WTC11 (cell line): ENCODE results near the gene SOX6. TPM values are rescaled to one million over a fixed set of nuclear protein-coding genes. Genes with fewer than 3 reads are reported as not detected.

Source experiments
- ATAC-seq: fragments of 200-7000 bp; cut with Tn5 transposase; 2 replicates; pipeline ENCODE4 v1.10.0; 2021; ENCODE audit warnings: mild to moderate bottlenecking, moderate library complexity
- CTCF ChIA-PET: fragments of 300-600 bp; sonication (Branson Sonifier 250); formaldehyde crosslinking; loops from one replicate; lab custom pipeline; 2021; ENCODE audit warnings: antibody characterized with exemption; lab: Charles Lee
- POLR2A ChIA-PET: fragments of 350-600 bp; sonication (Branson Sonifier 250); formaldehyde crosslinking; loops from one replicate; lab custom pipeline; 2021; ENCODE audit warnings: antibody characterized with exemption; lab: Charles Lee
- DNase-seq: peaks from one replicate; pipeline ENCODE4 v3.0.0; 2021; ENCODE audit warnings: low spot score
- H3K27ac Mint-ChIP-seq: 2 replicates; pipeline ENCODE4 v1.8.0; 2021; ENCODE audit warnings: mixed read lengths
- H3K27me3 Mint-ChIP-seq: 2 replicates; pipeline ENCODE4 v1.8.0; 2021; ENCODE audit warnings: low read depth, mild to moderate bottlenecking, moderate library complexity, mixed read lengths
- H3K36me3 Mint-ChIP-seq: 2 replicates; pipeline ENCODE4 v1.8.0; 2021; ENCODE audit warnings: mixed read lengths
- H3K4me1 Mint-ChIP-seq: 2 replicates; pipeline ENCODE4 v1.8.0; 2022; ENCODE audit warnings: mixed read lengths
- H3K4me3 Mint-ChIP-seq: 2 replicates; pipeline ENCODE4 v1.8.0; 2021; ENCODE audit warnings: mild to moderate bottlenecking, moderate library complexity, mixed read lengths
- H3K9me3 Mint-ChIP-seq: 2 replicates; pipeline ENCODE4 v1.8.0; 2021; ENCODE audit warnings: mixed read lengths
- CDX4 ChIP-seq: fragments of 250-450 bp; sonication (Bioruptor Pico); IDR thresholded peaks from 2 replicates; pipeline ENCODE4 v1.9.0; 2021; ENCODE audit warnings: moderate library complexity, mild to moderate bottlenecking, inconsistent platforms, borderline replicate concordance
- ELF4 ChIP-seq: sonication (generic); formaldehyde crosslinking; IDR thresholded peaks from 2 replicates; pipeline ENCODE4 v1.8.1; 2022; ENCODE audit warnings: low read depth, mild to moderate bottlenecking, moderate library complexity, missing genetic modification reagents
- EMX1 ChIP-seq: fragments of 250-450 bp; sonication (Bioruptor Pico); IDR thresholded peaks from 2 replicates; pipeline ENCODE4 v1.8.0; 2021; ENCODE audit warnings: mild to moderate bottlenecking
- GRHL2 ChIP-seq: fragments of 250-450 bp; sonication (Bioruptor Pico); IDR thresholded peaks from 2 replicates; pipeline ENCODE4 v1.8.0; 2022; ENCODE audit warnings: mild to moderate bottlenecking, moderate library complexity; ENCODE audit not compliant: insufficient replicate concordance, severe bottlenecking
- JUN ChIP-seq: sonication (generic); formaldehyde crosslinking; IDR thresholded peaks from 2 replicates; pipeline ENCODE4 v1.8.0; 2023; ENCODE audit warnings: mild to moderate bottlenecking, missing genetic modification reagents
- MYBL2 ChIP-seq: sonication (generic); formaldehyde crosslinking; IDR thresholded peaks from 2 replicates; pipeline ENCODE4 v1.8.1; 2023; ENCODE audit warnings: mild to moderate bottlenecking, moderate library complexity, missing genetic modification reagents
- NR1H2 ChIP-seq: sonication (generic); formaldehyde crosslinking; IDR thresholded peaks from 2 replicates; pipeline ENCODE4 v1.9.0; 2021; ENCODE audit warnings: mild to moderate bottlenecking, moderate library complexity, missing genetic modification reagents
- OVOL2 ChIP-seq: fragments of 250-450 bp; sonication (Bioruptor Pico); IDR thresholded peaks from 2 replicates; pipeline ENCODE4 v1.9.0; 2021; ENCODE audit warnings: mild to moderate bottlenecking, borderline replicate concordance
- PRDM15 ChIP-seq: sonication (generic); formaldehyde crosslinking; IDR thresholded peaks from 2 replicates; pipeline ENCODE4 v1.8.0; 2022; ENCODE audit warnings: missing genetic modification reagents
- SMAD4 ChIP-seq: sonication (generic); formaldehyde crosslinking; IDR thresholded peaks from 2 replicates; pipeline ENCODE4 v1.8.0; 2022; ENCODE audit warnings: mild to moderate bottlenecking, missing genetic modification reagents
- STAT6 ChIP-seq: sonication (generic); formaldehyde crosslinking; conservative IDR thresholded peaks from 2 replicates; pipeline ENCODE4 v1.8.1; 2023; ENCODE audit warnings: mild to moderate bottlenecking, low read depth, missing genetic modification reagents, moderate library complexity
- TEAD1 ChIP-seq: sonication (generic); formaldehyde crosslinking; IDR thresholded peaks from 2 replicates; pipeline ENCODE4 v1.8.0; 2022; ENCODE audit warnings: mild to moderate bottlenecking, missing genetic modification reagents
- USF2 ChIP-seq: sonication (generic); formaldehyde crosslinking; IDR thresholded peaks from 2 replicates; pipeline ENCODE4 v1.8.1; 2023; ENCODE audit warnings: mild to moderate bottlenecking, missing genetic modification reagents, moderate library complexity
- ZMAT4 ChIP-seq: fragments of 250-450 bp; sonication (Bioruptor Pico); IDR thresholded peaks from 2 replicates; pipeline ENCODE4 v1.9.0; 2021; ENCODE audit warnings: mild to moderate bottlenecking
- ZNF121 ChIP-seq: sonication (generic); formaldehyde crosslinking; IDR thresholded peaks from 2 replicates; pipeline ENCODE4 v1.8.0; 2023; ENCODE audit warnings: missing genetic modification reagents
- ZNF232 ChIP-seq: sonication (generic); formaldehyde crosslinking; IDR thresholded peaks from 2 replicates; pipeline ENCODE4 v1.8.0; 2022; ENCODE audit warnings: mild to moderate bottlenecking, missing genetic modification reagents
- ZNF317 ChIP-seq: sonication (generic); formaldehyde crosslinking; IDR thresholded peaks from 2 replicates; pipeline ENCODE4 v1.8.1; 2023; ENCODE audit warnings: low read depth, mild to moderate bottlenecking, moderate library complexity, missing genetic modification reagents, borderline replicate concordance
- total RNA-seq: library from RNA; stranded (reverse); gene quantifications from 3 replicates; pipeline ENCODE4 v1.2.3, GENCODE V29; 2021
- TF ChIP-seq, protein P1 (sequence below): sonication (generic); formaldehyde crosslinking; IDR thresholded peaks from 2 replicates; pipeline ENCODE4 v1.8.1; 2023; ENCODE audit warnings: mild to moderate bottlenecking, missing genetic modification reagents, moderate library complexity
- TF ChIP-seq, protein P2 (sequence below): sonication (generic); formaldehyde crosslinking; IDR thresholded peaks from 2 replicates; pipeline ENCODE4 v1.8.0; 2023; ENCODE audit warnings: missing genetic modification reagents, mild to moderate bottlenecking, borderline replicate concordance

Gene SOX6
- total RNA-seq, 1 experiment from 2014 or later, result 0.13 TPM

DNA sequence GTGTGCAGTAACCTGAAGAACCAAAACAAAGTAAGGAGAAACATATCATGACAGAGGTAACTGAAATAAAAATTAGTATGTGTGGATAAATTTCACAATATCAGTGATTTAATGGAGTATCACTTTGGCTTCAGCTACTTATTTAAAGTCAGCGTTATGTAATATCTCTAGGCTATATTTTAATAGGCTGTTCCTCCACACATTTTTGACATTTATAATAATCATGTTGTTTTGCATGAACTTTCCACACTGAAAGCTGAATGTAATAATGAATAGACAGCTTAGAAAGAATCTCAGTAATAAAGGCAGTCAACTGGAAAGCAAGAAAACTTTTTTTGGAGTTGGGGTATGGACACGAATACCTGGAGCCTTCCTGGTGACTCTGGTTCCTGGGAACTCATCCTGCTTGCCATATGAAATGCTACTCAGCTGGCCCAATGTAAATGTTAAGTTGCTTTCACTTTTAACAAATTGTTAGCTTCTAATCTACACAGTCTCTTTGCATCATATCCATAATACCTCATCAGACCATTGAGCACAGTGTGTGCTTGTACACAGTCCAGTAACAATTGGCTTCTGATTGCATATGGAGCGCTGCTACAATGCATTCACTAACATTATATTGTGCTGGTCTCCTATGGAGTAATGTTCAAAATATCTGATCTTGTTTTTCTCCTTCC, 257.7 kb downstream of the SOX6 start (continued):
- TF ChIP-seq STAT6 (CRISPR knock-in tag) (no peak), SMAD4 (CRISPR knock-in tag) (no peak)
- TF ChIP-seq, protein P1, sequence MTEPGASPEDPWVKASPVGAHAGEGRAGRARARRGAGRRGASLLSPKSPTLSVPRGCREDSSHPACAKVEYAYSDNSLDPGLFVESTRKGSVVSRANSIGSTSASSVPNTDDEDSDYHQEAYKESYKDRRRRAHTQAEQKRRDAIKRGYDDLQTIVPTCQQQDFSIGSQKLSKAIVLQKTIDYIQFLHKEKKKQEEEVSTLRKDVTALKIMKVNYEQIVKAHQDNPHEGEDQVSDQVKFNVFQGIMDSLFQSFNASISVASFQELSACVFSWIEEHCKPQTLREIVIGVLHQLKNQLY, result no peak

GRCh38 chr11:16097543-16097942, 258.8 kb downstream of the SOX6 start:
- peaks cover 5% of the 10 kb centered on the region for H3K4me1 Mint-ChIP-seq
- no peaks in the 10 kb centered on the region for H3K9me3 Mint-ChIP-seq
- H3K27ac Mint-ChIP-seq, result no peak overlapping the region
- ATAC-seq (no peak), DNase-seq (no peak)
- no peak overlapping the region for H3K4me3 Mint-ChIP-seq
- CTCF ChIA-PET, result interaction anchor here (0.7 kb wide), 1 partner anchor 108 kb away, joined by 4 read pairs; no protein-coding TSS in a partner anchor
- POLR2A ChIA-PET, result no interaction called here
- H3K27me3 Mint-ChIP-seq, result no peaks in the 10 kb centered on the region
- no peaks in the 10 kb centered on the region for H3K36me3 Mint-ChIP-seq
- TF ChIP-seq, protein P2, sequence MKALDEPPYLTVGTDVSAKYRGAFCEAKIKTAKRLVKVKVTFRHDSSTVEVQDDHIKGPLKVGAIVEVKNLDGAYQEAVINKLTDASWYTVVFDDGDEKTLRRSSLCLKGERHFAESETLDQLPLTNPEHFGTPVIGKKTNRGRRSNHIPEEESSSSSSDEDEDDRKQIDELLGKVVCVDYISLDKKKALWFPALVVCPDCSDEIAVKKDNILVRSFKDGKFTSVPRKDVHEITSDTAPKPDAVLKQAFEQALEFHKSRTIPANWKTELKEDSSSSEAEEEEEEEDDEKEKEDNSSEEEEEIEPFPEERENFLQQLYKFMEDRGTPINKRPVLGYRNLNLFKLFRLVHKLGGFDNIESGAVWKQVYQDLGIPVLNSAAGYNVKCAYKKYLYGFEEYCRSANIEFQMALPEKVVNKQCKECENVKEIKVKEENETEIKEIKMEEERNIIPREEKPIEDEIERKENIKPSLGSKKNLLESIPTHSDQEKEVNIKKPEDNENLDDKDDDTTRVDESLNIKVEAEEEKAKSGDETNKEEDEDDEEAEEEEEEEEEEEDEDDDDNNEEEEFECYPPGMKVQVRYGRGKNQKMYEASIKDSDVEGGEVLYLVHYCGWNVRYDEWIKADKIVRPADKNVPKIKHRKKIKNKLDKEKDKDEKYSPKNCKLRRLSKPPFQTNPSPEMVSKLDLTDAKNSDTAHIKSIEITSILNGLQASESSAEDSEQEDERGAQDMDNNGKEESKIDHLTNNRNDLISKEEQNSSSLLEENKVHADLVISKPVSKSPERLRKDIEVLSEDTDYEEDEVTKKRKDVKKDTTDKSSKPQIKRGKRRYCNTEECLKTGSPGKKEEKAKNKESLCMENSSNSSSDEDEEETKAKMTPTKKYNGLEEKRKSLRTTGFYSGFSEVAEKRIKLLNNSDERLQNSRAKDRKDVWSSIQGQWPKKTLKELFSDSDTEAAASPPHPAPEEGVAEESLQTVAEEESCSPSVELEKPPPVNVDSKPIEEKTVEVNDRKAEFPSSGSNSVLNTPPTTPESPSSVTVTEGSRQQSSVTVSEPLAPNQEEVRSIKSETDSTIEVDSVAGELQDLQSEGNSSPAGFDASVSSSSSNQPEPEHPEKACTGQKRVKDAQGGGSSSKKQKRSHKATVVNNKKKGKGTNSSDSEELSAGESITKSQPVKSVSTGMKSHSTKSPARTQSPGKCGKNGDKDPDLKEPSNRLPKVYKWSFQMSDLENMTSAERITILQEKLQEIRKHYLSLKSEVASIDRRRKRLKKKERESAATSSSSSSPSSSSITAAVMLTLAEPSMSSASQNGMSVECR, result no peak
- TF ChIP-seq NR1H2 (no peak), ZNF317 (CRISPR knock-in tag) (no peak), MYBL2 (CRISPR knock-in tag) (no peak), JUN (CRISPR knock-in tag) (no peak), OVOL2 (CRISPR knock-in tag) (no peak)

DNA sequence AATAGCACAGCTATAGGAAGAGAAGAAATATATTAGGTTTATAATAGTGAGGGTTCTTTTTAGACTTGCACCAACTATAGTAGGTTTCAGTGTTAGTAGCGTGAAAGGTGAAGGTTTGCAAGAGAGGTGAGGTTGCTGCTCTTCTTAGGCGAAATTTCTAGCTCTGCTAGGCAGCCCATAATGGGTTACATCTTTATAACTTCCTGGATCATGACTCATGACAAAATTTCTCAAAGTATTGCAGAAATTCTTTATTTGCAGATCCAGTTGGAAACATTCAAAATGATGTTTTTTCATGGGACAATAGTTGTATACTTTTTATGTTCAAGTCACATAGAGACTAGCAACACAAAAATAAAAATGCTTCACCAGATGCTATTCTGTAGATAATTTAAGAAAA, 260.0 kb downstream of the SOX6 start:
- Mint-ChIP-seq H3K4me1 (peaks cover 1% of the 10 kb centered on the region; the same call in 1 of the 2 replicates), H3K36me3 (no peaks in the 10 kb centered on the region), H3K4me3 (no peak overlapping the region), H3K9me3 (no peaks in the 10 kb centered on the region), H3K27me3 (no peaks in the 10 kb centered on the region), H3K27ac (no peak overlapping the region)
- ATAC-seq (no peak), DNase-seq (no peak)
- CTCF ChIA-PET, result no interaction called here
- POLR2A ChIA-PET, result no interaction called here
- TF ChIP-seq EMX1 (CRISPR knock-in tag) (no peak), TEAD1 (no peak), CDX4 (no peak), ZNF121 (CRISPR knock-in tag) (no peak), ZNF232 (no peak), ZMAT4 (no peak), USF2 (CRISPR knock-in tag) (no peak), ELF4 (CRISPR knock-in tag) (no peak), GRHL2 (CRISPR knock-in tag) (no peak), PRDM15 (CRISPR knock-in tag) (no peak)
